ENCODE measurements around the gene RPSA. TPM values are rescaled to one million over a fixed set of nuclear protein-coding genes. Genes with fewer than 3 reads are reported as not detected.
"Not testable (repeated sequence)": the region's sequence is repeated elsewhere in the genome, so short reads cannot be mapped to it uniquely, and the experiment has no call there.

The RPSA gene
- total and polyA plus RNA-seq, 4 donors = 641 to 1,348 (median 1,169) TPM

DNA sequence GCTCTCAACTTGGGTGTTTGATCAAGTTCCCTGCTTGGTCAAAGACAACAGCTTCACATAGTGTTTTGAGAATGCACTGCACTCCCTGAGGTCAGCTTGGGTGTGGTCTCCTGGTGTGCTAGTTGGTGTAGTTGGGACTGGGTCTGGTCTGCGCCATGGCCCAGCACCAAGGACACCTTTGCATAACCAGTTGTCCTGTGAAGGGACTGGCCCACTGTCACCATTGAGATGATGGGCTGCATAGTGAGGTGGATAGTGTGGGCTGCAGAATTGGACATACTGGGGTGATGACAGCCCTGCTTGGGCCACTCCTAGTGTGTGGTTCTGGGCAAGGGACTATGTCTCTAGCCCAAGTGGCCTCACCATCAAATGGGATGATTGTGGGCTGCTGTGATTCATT lies 9.5 kb downstream of the RPSA start:
- Histone ChIP-seq H3K4me3 (ENCODE audit: low read depth, low read length) (no peak overlapping the region), H3K27me3 (ENCODE audit: control insufficient read depth, insufficient read depth, low read length) (no peaks in the 10 kb centered on the region), H3K27ac (ENCODE audit: low read depth, low read length) (no peak overlapping the region), H3K36me3 (ENCODE audit: control insufficient read depth, insufficient read depth, low read length) (peaks cover 32% of the 10 kb centered on the region), H3K9me3 (ENCODE audit: control insufficient read depth, insufficient read depth, low read length) (no peaks in the 10 kb centered on the region), H3K4me1 (ENCODE audit: control insufficient read depth, insufficient read depth, low read length) (no peaks in the 10 kb centered on the region)
- WGBS (ENCODE audit: insufficient coverage) = 100% methylated on average over 1 of the region's 1 CpG
- no peak for DNase-seq (ENCODE audit: low read depth in 4 of 6, low spot score in 6 of 6)

DNA sequence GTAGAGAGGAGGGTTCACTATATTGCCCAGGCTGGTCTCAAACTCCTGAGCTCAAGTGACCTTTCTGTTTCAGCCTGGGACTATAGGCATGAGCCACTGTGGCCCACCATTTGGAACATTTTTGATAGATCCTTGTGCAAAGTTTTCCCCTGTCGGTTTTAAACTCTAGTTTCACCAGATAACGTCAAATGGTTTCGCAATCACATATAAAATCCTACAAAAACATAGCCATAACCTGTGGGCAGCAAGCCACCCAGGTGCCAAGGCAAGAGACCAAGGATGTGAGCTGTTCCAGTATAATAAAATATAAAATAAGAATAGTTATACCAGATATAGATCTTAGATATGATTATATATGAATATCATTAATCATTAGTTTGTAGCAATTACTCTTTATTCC lies 10.5 kb downstream of the RPSA start:
- not testable (repeated sequence) for H3K27ac ChIP-seq (ENCODE audit: low read depth, low read length); H3K9me3 ChIP-seq (ENCODE audit: control insufficient read depth, insufficient read depth, low read length); DNase-seq (ENCODE audit: low read depth in 4 of 6, low spot score in 6 of 6); H3K27me3 ChIP-seq (ENCODE audit: control insufficient read depth, insufficient read depth, low read length); H3K4me1 ChIP-seq (ENCODE audit: control insufficient read depth, insufficient read depth, low read length); H3K4me3 ChIP-seq (ENCODE audit: low read depth, low read length)
- 76% methylated on average over 3 of the region's 3 CpGs for WGBS (ENCODE audit: insufficient coverage)
- peaks cover 22% of the 10 kb centered on the region for H3K36me3 ChIP-seq (ENCODE audit: control insufficient read depth, insufficient read depth, low read length)

GRCh38 chr3:39418556-39419225 lies 12.2 kb downstream of the RPSA start:
- not testable (repeated sequence) for H3K9me3 ChIP-seq (ENCODE audit: control insufficient read depth, insufficient read depth, low read length); DNase-seq (ENCODE audit: low read depth in 4 of 6, low spot score in 6 of 6); H3K27ac ChIP-seq (ENCODE audit: low read depth, low read length); H3K4me1 ChIP-seq (ENCODE audit: control insufficient read depth, insufficient read depth, low read length); H3K4me3 ChIP-seq (ENCODE audit: low read depth, low read length); H3K27me3 ChIP-seq (ENCODE audit: control insufficient read depth, insufficient read depth, low read length)
- H3K36me3 ChIP-seq (ENCODE audit: control insufficient read depth, insufficient read depth, low read length) = peaks cover 10% of the 10 kb centered on the region
- no CpG with 5 or more reads among the region's 14 CpGs for WGBS (ENCODE audit: insufficient coverage)

DNA sequence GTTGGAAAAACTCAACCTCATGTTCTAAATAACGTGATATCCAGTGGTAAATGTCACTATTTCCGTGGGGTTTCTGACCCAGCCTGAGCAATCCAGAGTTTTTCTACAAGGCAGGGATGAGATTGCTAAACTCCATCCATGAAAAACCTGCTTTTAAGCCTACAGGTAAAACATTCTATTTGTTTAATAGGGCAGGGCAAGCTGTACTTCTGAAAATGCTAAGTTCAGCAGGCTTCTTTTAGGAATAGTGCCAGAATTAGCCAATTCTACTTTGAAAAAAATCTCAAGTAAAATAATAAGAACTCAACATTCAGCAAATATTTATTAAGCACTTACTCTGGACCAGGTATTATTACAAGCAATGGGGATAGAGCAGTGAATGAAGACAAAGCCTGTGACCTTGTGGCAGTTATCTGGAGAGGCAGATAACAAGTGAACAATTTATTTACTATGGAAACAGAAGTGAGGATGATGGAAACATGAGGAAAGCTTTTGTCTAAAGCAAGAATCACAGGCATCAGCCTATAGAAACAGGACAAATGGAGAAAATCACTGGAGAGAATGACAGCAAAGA lies 13.3 kb downstream of the RPSA start:
- no CpG with 5 or more reads among the region's 2 CpGs for WGBS (ENCODE audit: insufficient coverage)
- Histone ChIP-seq H3K9me3 (ENCODE audit: control insufficient read depth, insufficient read depth, low read length) (no peaks in the 10 kb centered on the region), H3K27ac (ENCODE audit: low read depth, low read length) (no peak overlapping the region), H3K4me1 (ENCODE audit: control insufficient read depth, insufficient read depth, low read length) (no peaks in the 10 kb centered on the region), H3K36me3 (ENCODE audit: control insufficient read depth, insufficient read depth, low read length) (no peaks in the 10 kb centered on the region), H3K4me3 (ENCODE audit: low read depth, low read length) (no peak overlapping the region), H3K27me3 (ENCODE audit: control insufficient read depth, insufficient read depth, low read length) (no peaks in the 10 kb centered on the region)
- DNase-seq (ENCODE audit: low read depth in 4 of 6, low spot score in 6 of 6) = no peak

DNA sequence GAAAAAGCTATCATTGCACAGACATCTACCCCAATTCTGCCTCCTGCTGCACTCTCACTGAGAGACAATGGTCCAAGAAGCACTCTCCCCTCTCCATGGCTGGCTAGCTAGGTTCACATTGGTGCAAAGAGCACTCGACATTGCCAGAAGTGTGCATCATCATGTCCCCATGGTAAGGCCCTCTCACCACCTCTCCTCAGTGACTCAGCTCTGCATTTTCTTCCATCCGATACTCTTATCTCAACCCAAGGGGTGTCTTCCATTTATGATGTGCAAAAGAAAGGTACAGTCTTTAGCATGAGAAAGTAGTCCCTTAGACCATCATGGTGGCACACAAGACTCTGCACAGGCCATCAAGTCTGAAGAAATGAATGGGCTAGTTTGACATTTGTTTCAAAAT lies 14.0 kb downstream of the RPSA start:
- 100% methylated on average over 1 of the region's 2 CpGs for WGBS (ENCODE audit: insufficient coverage)

DNA sequence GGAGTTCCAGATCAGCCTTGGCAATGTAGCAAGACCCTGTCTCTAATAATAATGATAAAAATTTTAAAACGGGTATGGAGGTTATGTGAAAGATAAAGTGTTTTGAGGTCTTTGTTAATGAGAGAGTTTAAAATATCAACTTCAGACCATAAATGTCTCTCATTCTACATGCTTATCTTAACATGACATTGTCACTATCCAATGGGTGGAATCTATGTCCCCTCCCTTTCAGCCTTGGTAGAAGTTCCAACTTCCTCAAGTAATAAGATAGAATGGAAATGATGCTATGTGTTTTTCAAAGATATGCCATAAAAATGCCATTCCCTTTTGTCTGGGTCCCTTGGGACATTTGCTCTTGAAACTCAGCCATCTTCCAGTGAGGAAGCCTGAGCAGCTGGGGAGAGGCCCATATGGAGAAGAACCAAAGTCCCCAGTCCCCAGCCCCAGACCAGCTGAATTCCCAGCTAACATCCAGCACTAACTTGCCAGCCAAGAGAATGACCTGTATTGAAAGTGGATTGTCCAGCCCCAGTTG lies 17.0 kb downstream of the RPSA start:
- H3K4me3 ChIP-seq (ENCODE audit: low read depth, low read length) = no peak overlapping the region
- H3K27me3 ChIP-seq (ENCODE audit: control insufficient read depth, insufficient read depth, low read length) = no peaks in the 10 kb centered on the region
- WGBS (ENCODE audit: insufficient coverage) = no CpG with 5 or more reads among the region's 1 CpG
- no peaks in the 10 kb centered on the region for H3K36me3 ChIP-seq (ENCODE audit: control insufficient read depth, insufficient read depth, low read length)
- no peak for DNase-seq (ENCODE audit: low read depth in 4 of 6, low spot score in 6 of 6)
- H3K27ac ChIP-seq (ENCODE audit: low read depth, low read length) = no peak overlapping the region
- H3K4me1 ChIP-seq (ENCODE audit: control insufficient read depth, insufficient read depth, low read length) = no peaks in the 10 kb centered on the region
- H3K9me3 ChIP-seq (ENCODE audit: control insufficient read depth, insufficient read depth, low read length) = no peaks in the 10 kb centered on the region

More for the DNA sequence above, 14.0 kb downstream of the RPSA start:
- H3K27me3 ChIP-seq (ENCODE audit: control insufficient read depth, insufficient read depth, low read length) = no peaks in the 10 kb centered on the region
- H3K4me1 ChIP-seq (ENCODE audit: control insufficient read depth, insufficient read depth, low read length) = no peaks in the 10 kb centered on the region
- DNase-seq (ENCODE audit: low read depth in 4 of 6, low spot score in 6 of 6) = no peak
- no peak overlapping the region for H3K27ac ChIP-seq (ENCODE audit: low read depth, low read length)
- no peak overlapping the region for H3K4me3 ChIP-seq (ENCODE audit: low read depth, low read length)
- H3K36me3 ChIP-seq (ENCODE audit: control insufficient read depth, insufficient read depth, low read length) = no peaks in the 10 kb centered on the region
- H3K9me3 ChIP-seq (ENCODE audit: control insufficient read depth, insufficient read depth, low read length) = no peaks in the 10 kb centered on the region

DNA sequence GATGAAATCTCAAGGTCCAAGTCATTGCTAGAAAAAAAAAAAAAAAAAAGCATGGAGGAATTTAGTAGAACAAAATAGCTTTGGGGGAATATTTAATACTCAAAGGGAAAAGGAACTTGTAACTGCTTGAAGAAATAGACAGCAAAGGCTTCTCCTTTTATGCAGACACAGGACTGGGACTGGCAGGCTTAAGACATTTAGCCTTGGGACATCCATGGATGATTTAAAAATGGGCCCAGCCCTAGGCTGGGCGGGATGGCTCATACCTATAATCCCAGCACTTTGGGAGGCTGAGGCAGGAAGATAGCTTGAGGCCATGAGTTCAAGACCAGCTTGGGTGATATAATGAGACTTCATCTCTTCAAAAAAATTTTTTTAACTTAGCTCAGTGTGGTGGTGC lies 19.8 kb downstream of the RPSA start:
- WGBS (ENCODE audit: insufficient coverage) = no CpG with 5 or more reads among the region's 1 CpG
- H3K36me3 ChIP-seq (ENCODE audit: control insufficient read depth, insufficient read depth, low read length) = peaks cover 3% of the 10 kb centered on the region
- H3K4me1 ChIP-seq (ENCODE audit: control insufficient read depth, insufficient read depth, low read length) = peaks cover 5% of the 10 kb centered on the region
- no peak overlapping the region for H3K27ac ChIP-seq (ENCODE audit: low read depth, low read length)
- no peak overlapping the region for H3K4me3 ChIP-seq (ENCODE audit: low read depth, low read length)
- DNase-seq (ENCODE audit: low read depth in 4 of 6, low spot score in 6 of 6) = no peak
- no peaks in the 10 kb centered on the region for H3K27me3 ChIP-seq (ENCODE audit: control insufficient read depth, insufficient read depth, low read length)
- no peaks in the 10 kb centered on the region for H3K9me3 ChIP-seq (ENCODE audit: control insufficient read depth, insufficient read depth, low read length)

GRCh38 chr3:39427506-39427905 lies 21.0 kb downstream of the RPSA start:
- Histone ChIP-seq H3K4me3 (ENCODE audit: low read depth, low read length) (no peak overlapping the region), H3K36me3 (ENCODE audit: control insufficient read depth, insufficient read depth, low read length) (peaks cover 3% of the 10 kb centered on the region), H3K9me3 (ENCODE audit: control insufficient read depth, insufficient read depth, low read length) (no peaks in the 10 kb centered on the region), H3K27ac (ENCODE audit: low read depth, low read length) (no peak overlapping the region), H3K4me1 (ENCODE audit: control insufficient read depth, insufficient read depth, low read length) (peaks cover 5% of the 10 kb centered on the region), H3K27me3 (ENCODE audit: control insufficient read depth, insufficient read depth, low read length) (no peaks in the 10 kb centered on the region)
- no CpG with 5 or more reads among the region's 1 CpG for WGBS (ENCODE audit: insufficient coverage)
- DNase-seq (ENCODE audit: low read depth in 4 of 6, low spot score in 6 of 6) = no peak

DNA sequence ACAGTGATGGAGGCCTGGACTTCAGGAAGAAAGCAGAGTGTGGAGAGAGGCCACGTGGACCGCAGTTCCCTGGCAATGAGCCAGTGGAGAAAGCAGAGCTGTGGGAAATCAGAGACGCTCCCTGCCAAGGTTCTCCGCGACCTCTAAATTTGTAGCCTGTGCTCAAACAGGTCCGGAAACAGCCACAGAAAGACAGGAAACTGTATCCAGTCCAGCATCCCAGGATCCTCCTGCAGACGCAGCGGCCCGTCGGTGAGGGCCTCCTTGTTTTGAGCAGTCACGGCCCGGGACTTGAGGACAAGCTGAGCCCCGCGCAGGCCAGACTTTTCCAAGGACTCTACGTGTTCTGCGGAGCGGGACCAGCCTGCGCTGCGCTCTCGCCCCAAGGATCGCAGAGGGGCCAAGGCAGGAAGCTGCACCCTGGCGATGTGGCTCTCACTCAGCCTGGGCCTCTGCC lies 22.3 kb downstream of the RPSA start:
- Histone ChIP-seq H3K27me3 (ENCODE audit: control insufficient read depth, insufficient read depth, low read length) (no peaks in the 10 kb centered on the region), H3K27ac (ENCODE audit: low read depth, low read length) (no peak overlapping the region), H3K4me1 (ENCODE audit: control insufficient read depth, insufficient read depth, low read length) (peaks cover 5% of the 10 kb centered on the region), H3K9me3 (ENCODE audit: control insufficient read depth, insufficient read depth, low read length) (no peaks in the 10 kb centered on the region), H3K4me3 (ENCODE audit: low read depth, low read length) (no peak overlapping the region), H3K36me3 (ENCODE audit: control insufficient read depth, insufficient read depth, low read length) (peaks cover 3% of the 10 kb centered on the region)
- peak in 2 of 6 donors; percentile 11 to 17 for DNase-seq (ENCODE audit: low read depth in 4 of 6, low spot score in 6 of 6)
- WGBS (ENCODE audit: insufficient coverage) = 68% methylated on average over 22 of the region's 22 CpGs

DNA sequence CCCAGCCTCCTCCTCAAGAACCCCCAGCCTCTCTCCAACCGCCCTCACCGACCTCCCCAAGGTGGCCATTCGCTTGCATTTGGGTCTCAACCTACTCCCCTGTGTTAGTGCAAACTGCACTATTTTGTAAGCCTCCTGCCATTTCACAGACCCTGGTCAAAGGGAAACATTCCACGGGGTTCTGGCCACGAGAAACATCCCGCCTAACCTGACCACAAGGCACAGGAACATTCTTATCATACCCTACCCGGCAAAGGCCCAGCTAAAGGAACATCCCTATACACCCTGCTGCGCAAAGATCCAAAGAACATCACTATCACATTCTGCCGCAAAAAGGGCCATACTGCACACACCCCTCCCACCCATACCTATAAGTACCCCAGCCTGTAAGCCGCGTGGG lies 22.9 kb downstream of the RPSA start:
- 92% methylated on average over 11 of the region's 11 CpGs for WGBS (ENCODE audit: insufficient coverage)
- Histone ChIP-seq H3K27me3 (ENCODE audit: control insufficient read depth, insufficient read depth, low read length) (no peaks in the 10 kb centered on the region), H3K36me3 (ENCODE audit: control insufficient read depth, insufficient read depth, low read length) (peaks cover 3% of the 10 kb centered on the region), H3K4me3 (ENCODE audit: low read depth, low read length) (no peak overlapping the region), H3K27ac (ENCODE audit: low read depth, low read length) (no peak overlapping the region), H3K4me1 (ENCODE audit: control insufficient read depth, insufficient read depth, low read length) (peaks cover 5% of the 10 kb centered on the region), H3K9me3 (ENCODE audit: control insufficient read depth, insufficient read depth, low read length) (no peaks in the 10 kb centered on the region)
- DNase-seq (ENCODE audit: low read depth in 4 of 6, low spot score in 6 of 6) = no peak
